HepG2 (cell line): ENCODE data around the gene SPRED2. TPM values are rescaled to one million over a fixed set of nuclear protein-coding genes. Genes with fewer than 3 reads are reported as not detected.

Experiments
- ATAD3A ChIP-seq: sonication (generic); formaldehyde crosslinking; IDR thresholded peaks from 2 replicates; pipeline ENCODE4 v1.4.0; 2020; ENCODE audit warnings: missing genetic modification reagents
- BRF2 ChIP-seq: sonication (generic); formaldehyde crosslinking; IDR thresholded peaks from 2 replicates; pipeline ENCODE4 v1.8.1; 2022; ENCODE audit warnings: mild to moderate bottlenecking, missing genetic modification reagents
- DMAP1 ChIP-seq: IDR thresholded peaks from 2 replicates; pipeline ENCODE4 v1.6.1; 2016
- EED ChIP-seq: sonication (generic); formaldehyde crosslinking; IDR thresholded peaks from 2 replicates; pipeline ENCODE4 v1.5.0; 2020; ENCODE audit warnings: mild to moderate bottlenecking, missing genetic modification reagents
- ESRRA ChIP-seq: sonication (generic); formaldehyde crosslinking; IDR thresholded peaks from 2 replicates; pipeline ENCODE4 v1.5.1; 2020; ENCODE audit warnings: mild to moderate bottlenecking, low read depth, missing genetic modification reagents
- FOSL1 ChIP-seq: sonication (generic); formaldehyde crosslinking; IDR thresholded peaks from 2 replicates; pipeline ENCODE4 v1.9.0; 2021; ENCODE audit warnings: missing genetic modification reagents, borderline replicate concordance
- FOXO1 ChIP-seq: sonication (generic); formaldehyde crosslinking; IDR thresholded peaks from 2 replicates; pipeline ENCODE4 v1.4.0; 2020; ENCODE audit warnings: missing genetic modification reagents
- GTF3A ChIP-seq: sonication (generic); formaldehyde crosslinking; conservative IDR thresholded peaks from 2 replicates; pipeline ENCODE4 v1.4.0; 2020; ENCODE audit warnings: mild to moderate bottlenecking, missing genetic modification reagents
- HMG20B ChIP-seq: conservative IDR thresholded peaks from 2 replicates; pipeline ENCODE4 v1.6.1; 2016; ENCODE audit warnings: missing genetic modification reagents, missing compliant biosample characterization
- HMGXB3 ChIP-seq: sonication (generic); formaldehyde crosslinking; IDR thresholded peaks from 2 replicates; pipeline ENCODE4 v1.4.0; 2020; ENCODE audit warnings: missing genetic modification reagents, borderline replicate concordance
- IRF2 ChIP-seq: IDR thresholded peaks from 2 replicates; pipeline ENCODE4 v1.6.1; 2018; ENCODE audit warnings: missing genetic modification reagents, missing compliant biosample characterization
- ISX ChIP-seq: sonication (generic); formaldehyde crosslinking; conservative IDR thresholded peaks from 2 replicates; pipeline ENCODE4 v1.5.0; 2020; ENCODE audit warnings: missing genetic modification reagents
- MEIS1 ChIP-seq: sonication (generic); formaldehyde crosslinking; IDR thresholded peaks from 2 replicates; pipeline ENCODE4 v1.9.0; 2021; ENCODE audit warnings: mild to moderate bottlenecking, missing genetic modification reagents, moderate library complexity, borderline replicate concordance
- NFE2L1 ChIP-seq: sonication (generic); formaldehyde crosslinking; IDR thresholded peaks from 2 replicates; pipeline ENCODE4 v1.4.0; 2020; ENCODE audit warnings: missing genetic modification reagents, mild to moderate bottlenecking, borderline replicate concordance
- SAFB2 ChIP-seq: sonication (generic); formaldehyde crosslinking; IDR thresholded peaks from 2 replicates; pipeline ENCODE4 v1.5.1; 2020; ENCODE audit warnings: missing genetic modification reagents, low read depth, mild to moderate bottlenecking, borderline replicate concordance
- SMARCC2 ChIP-seq: fragments of 450-650 bp; IDR thresholded peaks from 2 replicates; pipeline ENCODE4 v1.6.1; 2017; ENCODE audit warnings: antibody characterized with exemption, mild to moderate bottlenecking
- SNAPC2 ChIP-seq: sonication (generic); formaldehyde crosslinking; IDR thresholded peaks from 2 replicates; pipeline ENCODE4 v1.8.1; 2022; ENCODE audit warnings: mild to moderate bottlenecking, missing genetic modification reagents
- SP1 ChIP-seq, 2 experiments: fragments of 450-650 bp in 1 of 2; sonication (generic) in 1 of 2; formaldehyde crosslinking in 1 of 2; IDR thresholded peaks; 2 replicates each; pipeline versions ENCODE4 v1.4.0 to v1.6.1; 2016 to 2020; ENCODE audit warnings: missing genetic modification reagents in 1 of 2
- YEATS4 ChIP-seq: sonication (generic); formaldehyde crosslinking; IDR thresholded peaks from 2 replicates; pipeline ENCODE4 v1.4.0; 2020; ENCODE audit warnings: missing genetic modification reagents, borderline replicate concordance
- ZFX ChIP-seq: sonication (generic); formaldehyde crosslinking; IDR thresholded peaks from 2 replicates; pipeline ENCODE4 v1.4.0; 2020; ENCODE audit warnings: mild to moderate bottlenecking, low read depth, missing genetic modification reagents, moderate library complexity
- ZKSCAN8 ChIP-seq: IDR thresholded peaks from 2 replicates; pipeline ENCODE4 v1.6.1; 2016; ENCODE audit warnings: borderline replicate concordance, missing genetic modification reagents, missing compliant biosample characterization
- ZNF10 ChIP-seq: sonication (generic); formaldehyde crosslinking; IDR thresholded peaks from 2 replicates; pipeline ENCODE4 v1.4.0; 2020; ENCODE audit warnings: mild to moderate bottlenecking, low read depth, missing genetic modification reagents, borderline replicate concordance
- ZNF20 ChIP-seq: sonication (generic); formaldehyde crosslinking; IDR thresholded peaks from 2 replicates; pipeline ENCODE4 v1.4.0; 2020; ENCODE audit warnings: mild to moderate bottlenecking, moderate library complexity, missing genetic modification reagents
- ZNF207 ChIP-seq: fragments of 450-650 bp; IDR thresholded peaks from 2 replicates; pipeline ENCODE4 v1.6.1; 2016; ENCODE audit warnings: antibody characterized with exemption, borderline replicate concordance
- ZNF546 ChIP-seq: sonication (generic); formaldehyde crosslinking; conservative IDR thresholded peaks from 2 replicates; pipeline ENCODE4 v1.8.1; 2023; ENCODE audit warnings: mild to moderate bottlenecking, missing genetic modification reagents
- ZNF563 ChIP-seq: sonication (generic); formaldehyde crosslinking; IDR thresholded peaks from 2 replicates; pipeline ENCODE4 v1.8.0; 2022; ENCODE audit warnings: mild to moderate bottlenecking, moderate library complexity, missing genetic modification reagents
- ZNF598 ChIP-seq: sonication (generic); formaldehyde crosslinking; IDR thresholded peaks from 2 replicates; pipeline ENCODE4 v1.5.1; 2020; ENCODE audit warnings: mild to moderate bottlenecking, missing genetic modification reagents, borderline replicate concordance
- ZNF660 ChIP-seq: sonication (generic); formaldehyde crosslinking; IDR thresholded peaks from 2 replicates; pipeline ENCODE4 v1.5.1; 2020; ENCODE audit warnings: mild to moderate bottlenecking, low read depth, missing genetic modification reagents, borderline replicate concordance
- polyA plus RNA-seq, 8 experiments: library from polyadenylated mRNA; depleted of rRNA in 3 of 8; stranded (reverse) in 7 of 8; unstranded in 1 of 8; fragments of >200 nt; fragmentation: Illumina TruSeq in 4 of 8; extraction: Trizol in 4 of 8; gene quantifications; 2 replicates each; pipeline versions ENCODE4 v1.2.1 to v1.2.3, GENCODE V29; 2011 to 2016; ENCODE audit warnings: low read depth in 4 of 8, missing spikeins in 1 of 8, mixed read lengths in 1 of 8; ENCODE audit not compliant: insufficient read depth in 1 of 8
- total RNA-seq, 5 experiments: library from RNA; depleted of rRNA; stranded (reverse); fragments of >200 nt; fragmentation: Illumina TruSeq; extraction: Trizol; gene quantifications; 2 replicates each; pipeline ENCODE4 v1.2.3, GENCODE V29; 2016; ENCODE audit warnings: low read depth in 1 of 5

SPRED2 gene
- total and polyA plus RNA-seq, 2 of the 13 experiments (the other 11 are each of a cell fraction or from before 2014, with no cell fraction given) = 13.0 to 37.0 TPM

GRCh38 chr2:65379721-65380171 lies 52.7 kb downstream of the SPRED2 start (continued):
- no peak for TF ChIP-seq ZNF660 (CRISPR knock-in tag)
- no peak for TF ChIP-seq ZNF207
- no peak for TF ChIP-seq ZNF546
- TF ChIP-seq SP1 (IDR thresholded peaks at IDR 0.05) = no peak
- no peak for TF ChIP-seq SP1 (CRISPR knock-in tag; IDR thresholded peaks at IDR 0.05)
- no peak for TF ChIP-seq SNAPC2
- TF ChIP-seq EED (CRISPR knock-in tag) = no peak
- TF ChIP-seq BRF2 (CRISPR knock-in tag) = no peak
- TF ChIP-seq MEIS1 (CRISPR knock-in tag) = no peak
- TF ChIP-seq ZKSCAN8 (CRISPR knock-in tag) = 0 out of 2 replicates have a peak, but pooled peaks have one; percentile 24
- TF ChIP-seq HMGXB3 (CRISPR knock-in tag) = no peak
- TF ChIP-seq YEATS4 = no peak
- TF ChIP-seq HMG20B (CRISPR knock-in tag) = no peak
- TF ChIP-seq ZNF598 (CRISPR knock-in tag) = no peak
- TF ChIP-seq ATAD3A = no peak
- peak; percentile 57; the same call in 1 of the 2 replicates for TF ChIP-seq ESRRA (CRISPR knock-in tag)
- no peak for TF ChIP-seq GTF3A (CRISPR knock-in tag)
- no peak for TF ChIP-seq ZNF20 (CRISPR knock-in tag)
- TF ChIP-seq ZFX (CRISPR knock-in tag) = no peak
- no peak for TF ChIP-seq ZNF563 (CRISPR knock-in tag)
- TF ChIP-seq DMAP1 = no peak
- TF ChIP-seq FOXO1 (CRISPR knock-in tag) = peak; percentile 58; the same call in 1 of the 2 replicates
- TF ChIP-seq IRF2 (CRISPR knock-in tag) = peak; percentile 53; the same call in 1 of the 2 replicates
- no peak for TF ChIP-seq SMARCC2
- TF ChIP-seq SAFB2 (CRISPR knock-in tag) = no peak
- no peak for TF ChIP-seq ISX (CRISPR knock-in tag)
- TF ChIP-seq ZNF10 (CRISPR knock-in tag) = no peak
- peak; percentile 71; the same call in 1 of the 2 replicates for TF ChIP-seq FOSL1 (CRISPR knock-in tag)
- TF ChIP-seq NFE2L1 (CRISPR knock-in tag) = no peak
